HG02759 (cell line): ENCODE data around the gene PDE4DIP.
A peak's percentile ranks its signal among the peaks of the same experiment; 100 is the strongest.
"Not testable (repeated sequence)": the region's sequence is repeated elsewhere in the genome, so short reads cannot be mapped to it uniquely, and the experiment has no call there.

ENCODE experiments used
- ATAC-seq: cut with Tn5 transposase; IDR thresholded peaks from one replicate; pipeline ENCODE4 v1.9.1; 2021; ENCODE audit warnings: mild to moderate bottlenecking, moderate library complexity; ENCODE audit not compliant: unreplicated experiment

Gene PDE4DIP

GRCh38 chr1:148844220-148844619, at the start of gene PDE4DIP:
Gene PDE4DIP (plus strand): TSS chr1:148844428. CDS start chr1:148844775, 347 bp downstream.
- not testable (repeated sequence) for ATAC-seq

- ATAC-seq = not testable (repeated sequence)
Observed at GRCh38 chr1:148808268-148808928, 35.8 kb upstream of the PDE4DIP start.

GRCh38 chr1:148808929-148809283, 35.3 kb upstream of the PDE4DIP start:
- not testable (repeated sequence) for ATAC-seq

- ATAC-seq = not testable (repeated sequence)
Observed at GRCh38 chr1:148822180-148822579, 22.0 kb upstream of the PDE4DIP start.

GRCh38 chr1:148823822-148824221, 20.4 kb upstream of the PDE4DIP start:
- ATAC-seq = not testable (repeated sequence)

- peak; percentile 47 for ATAC-seq
Observed at GRCh38 chr1:148825029-148825428, 19.2 kb upstream of the PDE4DIP start.

GRCh38 chr1:148828531-148828930, 15.7 kb upstream of the PDE4DIP start:
- ATAC-seq = not testable (repeated sequence)

GRCh38 chr1:148828962-148829361, 15.3 kb upstream of the PDE4DIP start:
- ATAC-seq = not testable (repeated sequence)

- ATAC-seq = not testable (repeated sequence)
Observed at GRCh38 chr1:148829365-148829764, 14.9 kb upstream of the PDE4DIP start.

- not testable (repeated sequence) for ATAC-seq
Observed at GRCh38 chr1:148841262-148841661, 3.0 kb upstream of the PDE4DIP start.

- not testable (repeated sequence) for ATAC-seq
Observed at GRCh38 chr1:148844651-148845050, 423 bp downstream of the PDE4DIP start.

GRCh38 chr1:148845068-148845467, 840 bp downstream of the PDE4DIP start:
- ATAC-seq = not testable (repeated sequence)

GRCh38 chr1:148850347-148850746, 6.1 kb downstream of the PDE4DIP start:
- not testable (repeated sequence) for ATAC-seq

- ATAC-seq = not testable (repeated sequence)
Observed at GRCh38 chr1:148850840-148851239, 6.6 kb downstream of the PDE4DIP start.

- not testable (repeated sequence) for ATAC-seq
Observed at GRCh38 chr1:148851684-148852083, 7.5 kb downstream of the PDE4DIP start.

- not testable (repeated sequence) for ATAC-seq
Observed at GRCh38 chr1:148853363-148853762, 9.1 kb downstream of the PDE4DIP start.

- not testable (repeated sequence) for ATAC-seq
Observed at GRCh38 chr1:148854063-148854462, 9.8 kb downstream of the PDE4DIP start.

- ATAC-seq = not testable (repeated sequence)
Observed at GRCh38 chr1:148855367-148855766, 11.1 kb downstream of the PDE4DIP start.

- ATAC-seq = not testable (repeated sequence)
Observed at GRCh38 chr1:148860049-148860448, 15.8 kb downstream of the PDE4DIP start.

- not testable (repeated sequence) for ATAC-seq
Observed at GRCh38 chr1:148860579-148861259, 16.5 kb downstream of the PDE4DIP start.

GRCh38 chr1:148862590-148862989, 18.4 kb downstream of the PDE4DIP start:
- not testable (repeated sequence) for ATAC-seq
